Measurements from ENCODE around the gene RRP1.

- no peak for TF ChIP-seq CTCF (IDR thresholded peaks at IDR 0.05)
- no peak for TF ChIP-seq POLR2A (IDR thresholded peaks at IDR 0.05)
Measured at GRCh38 chr21:43749651-43750262, 39.6 kb upstream of the RRP1 start.

Measured in vagina (tissue), 2 donors.